HepG2 (cell line): ENCODE results near the gene ZNF383. TPM values are rescaled to one million over a fixed set of nuclear protein-coding genes. Genes with fewer than 3 reads are reported as not detected.

Experiments used
- polyA plus RNA-seq, 8 experiments: library from polyadenylated mRNA; depleted of rRNA in 3 of 8; stranded (reverse) in 7 of 8; unstranded in 1 of 8; fragments of >200 nt; fragmentation: Illumina TruSeq in 4 of 8; extraction: Trizol in 4 of 8; gene quantifications; 2 replicates each; pipeline versions ENCODE4 v1.2.1 to v1.2.3, GENCODE V29; 2011 to 2016; ENCODE audit warnings: low read depth in 4 of 8, missing spikeins in 1 of 8, mixed read lengths in 1 of 8; ENCODE audit not compliant: insufficient read depth in 1 of 8
- total RNA-seq, 5 experiments: library from RNA; depleted of rRNA; stranded (reverse); fragments of >200 nt; fragmentation: Illumina TruSeq; extraction: Trizol; gene quantifications; 2 replicates each; pipeline ENCODE4 v1.2.3, GENCODE V29; 2016; ENCODE audit warnings: low read depth in 1 of 5

Gene ZNF383
- total and polyA plus RNA-seq, 2 of the 13 experiments (the other 11 are each of a cell fraction or from before 2014, with no cell fraction given), result 2.6 to 4.1 TPM

Other genes starting within 250 kb of the ZNF383 start
- 6.6 and 11.1 TPM in 2 replicates for gene ZNF420, start 139.8 kb upstream of the ZNF383 start, total RNA-seq (2016; rRNA removed; fragmentation: Illumina TruSeq; extraction: Trizol)
- 1.4 and 2.5 TPM in 2 replicates for gene ZNF420, start 139.8 kb upstream of the ZNF383 start, polyA plus RNA-seq (2011; rRNA removed)
- 7.1 and 14.0 TPM in 2 replicates for gene ZNF585A, start 45.5 kb upstream of the ZNF383 start, total RNA-seq (2016; rRNA removed; fragmentation: Illumina TruSeq; extraction: Trizol)
- gene ZNF585A, start 45.5 kb upstream of the ZNF383 start, polyA plus RNA-seq (2011; rRNA removed), result 8.5 and 9.3 TPM in 2 replicates
- 4.4 and 7.5 TPM in 2 replicates for gene ZNF585B, start 7.7 kb upstream of the ZNF383 start, total RNA-seq (2016; rRNA removed; fragmentation: Illumina TruSeq; extraction: Trizol)
- gene ZNF585B, start 7.7 kb upstream of the ZNF383 start, polyA plus RNA-seq (2011; rRNA removed), result 6.0 and 6.7 TPM in 2 replicates
- gene ZNF527, start 152.9 kb downstream of the ZNF383 start, total RNA-seq (2016; rRNA removed; fragmentation: Illumina TruSeq; extraction: Trizol), result 3.5 and 4.2 TPM in 2 replicates
- gene ZNF527, start 152.9 kb downstream of the ZNF383 start, polyA plus RNA-seq (2011; rRNA removed), result 1.0 and 1.5 TPM in 2 replicates
- 5.7 and 7.0 TPM in 2 replicates for gene ZNF569, start 249.2 kb downstream of the ZNF383 start, total RNA-seq (2016; rRNA removed; fragmentation: Illumina TruSeq; extraction: Trizol)
- gene ZNF569, start 249.2 kb downstream of the ZNF383 start, polyA plus RNA-seq (2011; rRNA removed), result 1.2 and 1.4 TPM in 2 replicates